Mucosa of stomach (tissue), 1 donor: ENCODE data around the gene KRT23.

Experiments
- H3K27me3 ChIP-seq: one replicate; pipeline ENCODE4 v1.7.0; 2013; ENCODE audit warnings: mild to moderate bottlenecking, low read length; ENCODE audit not compliant: control insufficient read depth, insufficient read depth
- H3K36me3 ChIP-seq: one replicate; pipeline ENCODE4 v1.7.0; 2013; ENCODE audit warnings: low read length; ENCODE audit not compliant: control insufficient read depth, insufficient read depth
- H3K4me1 ChIP-seq: one replicate; pipeline ENCODE4 v1.7.0; 2013; ENCODE audit warnings: mild to moderate bottlenecking, low read length; ENCODE audit not compliant: control insufficient read depth, insufficient read depth
- H3K4me3 ChIP-seq: one replicate; pipeline ENCODE4 v1.7.0; 2013; ENCODE audit warnings: low read length
- H3K9ac ChIP-seq: one replicate; pipeline ENCODE4 v1.7.0; 2013; ENCODE audit warnings: mild to moderate bottlenecking, low read length, moderate library complexity
- H3K9me3 ChIP-seq: one replicate; pipeline ENCODE4 v1.7.0; 2013; ENCODE audit warnings: mild to moderate bottlenecking, low read length, moderate library complexity; ENCODE audit not compliant: control insufficient read depth
- donor health status: Pancreatic carcinoma.

Gene KRT23

GRCh38 chr17:40962059-40962561, 24.7 kb upstream of the KRT23 start:
- Histone ChIP-seq H3K9ac (no peak overlapping the region), H3K4me1 (peaks cover 6% of the 10 kb centered on the region), H3K4me3 (no peak overlapping the region), H3K27me3 (no peaks in the 10 kb centered on the region), H3K9me3 (no peaks in the 10 kb centered on the region), H3K36me3 (no peaks in the 10 kb centered on the region)

DNA sequence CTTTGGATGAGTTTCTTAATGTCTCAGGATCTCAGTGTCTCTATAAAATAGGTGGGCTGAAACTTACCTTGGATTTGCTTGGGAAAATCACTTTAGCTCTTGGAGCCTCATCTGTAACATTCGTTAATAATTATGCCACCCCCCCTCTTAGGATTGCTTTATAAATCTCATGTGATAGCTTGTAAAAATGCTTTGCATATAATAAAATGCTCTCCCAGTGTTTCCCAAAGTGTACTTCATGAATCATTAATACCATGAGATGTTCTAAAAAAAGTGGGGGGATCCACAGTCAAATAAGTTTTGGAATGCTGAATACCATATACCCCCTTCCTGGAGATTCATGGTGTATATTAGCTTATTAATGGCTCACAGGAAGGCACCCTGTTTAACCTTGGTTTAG, 24.1 kb upstream of the KRT23 start:
- H3K27me3 ChIP-seq: no peaks in the 10 kb centered on the region
- no peak overlapping the region for H3K4me3 ChIP-seq
- H3K36me3 ChIP-seq: no peaks in the 10 kb centered on the region
- H3K4me1 ChIP-seq: peaks cover 7% of the 10 kb centered on the region
- H3K9ac ChIP-seq: no peak overlapping the region
- H3K9me3 ChIP-seq: no peaks in the 10 kb centered on the region

DNA sequence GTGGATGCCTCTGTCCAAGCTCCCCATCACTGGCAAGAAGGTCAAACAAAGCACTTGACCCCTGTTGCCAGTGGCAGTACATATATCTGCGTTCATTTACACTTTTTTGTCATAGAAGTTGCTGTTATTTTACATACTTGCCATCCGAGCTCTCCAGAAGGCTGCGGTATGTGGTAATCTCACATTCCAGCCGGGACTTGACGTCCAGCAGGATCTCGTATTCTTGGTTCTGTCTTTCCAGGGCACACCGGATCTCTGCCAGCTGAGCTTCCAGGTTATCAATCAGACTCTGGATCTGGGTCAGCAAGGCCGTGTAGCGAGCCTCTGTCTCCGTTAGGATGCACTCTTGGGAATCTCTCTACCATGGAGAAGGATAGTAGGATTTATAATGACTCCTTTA, 22.7 kb upstream of the KRT23 start:
- Histone ChIP-seq H3K36me3 (no peaks in the 10 kb centered on the region), H3K4me3 (no peak overlapping the region), H3K4me1 (peaks cover 13% of the 10 kb centered on the region), H3K27me3 (no peaks in the 10 kb centered on the region), H3K9me3 (no peaks in the 10 kb centered on the region), H3K9ac (no peak overlapping the region)

DNA sequence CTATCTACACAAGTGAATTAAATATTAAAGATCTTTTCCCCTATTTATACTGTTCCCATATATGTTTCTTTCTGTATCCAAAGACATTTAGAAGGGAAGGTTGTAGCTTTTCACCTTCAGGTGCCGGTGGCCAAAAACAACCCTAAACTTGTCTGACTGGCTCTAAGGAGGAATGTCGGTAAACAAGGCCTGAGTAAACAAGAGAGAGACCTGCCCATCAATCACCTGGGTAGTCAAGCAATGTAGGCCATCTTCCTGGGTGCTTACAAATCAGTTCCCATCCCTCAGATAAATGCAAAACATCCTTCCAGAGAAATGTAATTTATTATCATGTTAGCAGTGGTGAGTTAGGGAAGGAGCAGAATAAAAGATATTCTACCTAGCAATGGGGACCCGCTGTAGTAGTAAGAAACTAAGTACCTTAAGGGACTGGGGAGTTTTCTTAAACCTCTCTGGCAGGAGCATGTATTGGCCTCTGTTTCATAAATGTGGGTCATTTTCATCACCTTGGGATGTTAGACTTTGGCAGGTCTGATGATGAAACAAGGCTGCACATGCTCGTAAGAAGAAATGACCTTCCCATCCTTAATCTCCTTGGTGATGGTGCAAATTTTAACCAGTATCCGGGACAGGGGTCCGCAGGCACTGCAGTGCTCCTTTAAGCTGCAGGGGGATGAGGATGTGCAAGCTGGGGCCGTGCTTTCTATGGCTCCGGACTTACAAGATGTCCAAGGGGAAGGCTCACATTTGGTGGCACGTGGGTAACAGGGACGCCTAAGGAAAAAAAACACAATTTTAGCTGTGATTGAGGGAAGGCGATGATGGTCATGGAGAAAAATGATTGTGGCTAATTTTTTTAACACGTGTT, 20.9 kb upstream of the KRT23 start:
- Histone ChIP-seq H3K27me3 (no peaks in the 10 kb centered on the region), H3K9me3 (no peaks in the 10 kb centered on the region), H3K9ac (no peak overlapping the region), H3K36me3 (no peaks in the 10 kb centered on the region), H3K4me3 (no peak overlapping the region), H3K4me1 (peaks cover 13% of the 10 kb centered on the region)

DNA sequence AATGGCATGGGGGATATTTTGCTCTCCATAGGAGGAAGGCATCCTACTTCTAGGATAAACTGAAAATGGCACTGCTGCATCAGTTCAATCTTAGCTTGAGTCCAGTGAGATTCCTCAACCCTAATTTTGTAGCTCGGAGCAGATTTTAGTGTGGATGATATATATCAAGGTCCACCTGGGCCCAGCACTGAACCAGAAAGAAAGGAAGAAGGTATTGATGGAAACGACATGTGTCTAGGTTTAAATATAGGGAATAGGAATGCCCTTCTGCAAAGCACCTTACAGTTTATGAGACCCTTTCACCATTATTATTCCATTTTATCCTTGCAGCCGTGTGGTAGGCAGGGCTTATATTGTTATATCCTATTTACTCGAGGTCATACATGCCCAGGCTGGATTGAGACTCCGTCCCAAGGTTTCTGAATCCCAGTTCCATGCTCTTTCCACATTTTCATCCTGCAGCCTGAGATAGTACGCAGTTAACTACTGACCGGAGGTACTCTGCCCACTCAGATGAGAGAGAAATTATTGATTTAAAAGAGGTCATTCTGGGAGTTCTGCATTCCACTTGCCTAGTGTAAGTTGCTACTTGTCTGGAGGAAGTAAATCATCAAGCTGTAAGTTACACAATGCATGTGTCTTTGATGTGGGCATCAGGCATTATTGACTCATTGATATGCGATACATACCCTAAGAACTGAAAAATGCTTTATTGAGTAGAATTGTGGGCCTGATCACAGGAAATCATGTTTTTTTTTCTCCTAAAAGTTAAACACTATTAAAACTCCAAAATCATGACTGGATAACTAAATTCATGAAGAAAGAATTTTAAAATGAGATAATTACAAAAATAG, 19.2 kb upstream of the KRT23 start:
- no peaks in the 10 kb centered on the region for H3K27me3 ChIP-seq
- H3K4me1 ChIP-seq: peaks cover 13% of the 10 kb centered on the region
- no peak overlapping the region for H3K9ac ChIP-seq
- no peaks in the 10 kb centered on the region for H3K36me3 ChIP-seq
- no peaks in the 10 kb centered on the region for H3K9me3 ChIP-seq
- no peak overlapping the region for H3K4me3 ChIP-seq

GRCh38 chr17:40953881-40954280, 16.4 kb upstream of the KRT23 start:
- no peaks in the 10 kb centered on the region for H3K9me3 ChIP-seq
- no peaks in the 10 kb centered on the region for H3K27me3 ChIP-seq
- no peak overlapping the region for H3K4me3 ChIP-seq
- no peak overlapping the region for H3K9ac ChIP-seq
- no peaks in the 10 kb centered on the region for H3K36me3 ChIP-seq
- peaks cover 16% of the 10 kb centered on the region for H3K4me1 ChIP-seq

- Histone ChIP-seq H3K4me1 (peaks cover 10% of the 10 kb centered on the region), H3K27me3 (no peaks in the 10 kb centered on the region), H3K9ac (no peak overlapping the region), H3K4me3 (no peak overlapping the region), H3K9me3 (no peaks in the 10 kb centered on the region), H3K36me3 (no peaks in the 10 kb centered on the region)
These were observed 15.2 kb upstream of the KRT23 start for GRCh38 chr17:40952661-40953060.

DNA sequence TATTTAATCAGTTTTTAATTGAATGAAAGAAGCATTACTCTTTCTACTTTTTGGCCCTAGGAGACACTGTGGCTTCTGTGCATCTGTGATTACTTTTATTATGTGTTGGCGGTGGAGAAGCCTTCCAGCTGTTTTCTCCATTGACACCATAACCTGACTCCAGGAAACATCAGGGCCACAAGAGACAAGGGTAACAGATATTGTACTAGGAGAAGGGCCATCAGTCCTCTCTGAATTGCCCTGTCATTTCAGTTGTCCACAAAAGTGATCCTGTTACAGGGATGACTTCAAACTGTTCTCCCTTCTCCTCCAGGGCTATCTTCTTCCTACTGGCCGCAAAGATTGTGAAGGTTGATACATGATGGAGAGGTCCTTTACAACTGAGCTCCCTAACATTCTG, 14.7 kb upstream of the KRT23 start:
- H3K4me3 ChIP-seq: no peak overlapping the region
- H3K4me1 ChIP-seq: peaks cover 10% of the 10 kb centered on the region
- no peaks in the 10 kb centered on the region for H3K9me3 ChIP-seq
- no peaks in the 10 kb centered on the region for H3K27me3 ChIP-seq
- H3K9ac ChIP-seq: no peak overlapping the region
- no peaks in the 10 kb centered on the region for H3K36me3 ChIP-seq

- Histone ChIP-seq H3K36me3 (no peaks in the 10 kb centered on the region), H3K27me3 (no peaks in the 10 kb centered on the region), H3K9me3 (no peaks in the 10 kb centered on the region), H3K4me1 (peaks cover 4% of the 10 kb centered on the region), H3K9ac (no peak overlapping the region), H3K4me3 (no peak overlapping the region)
These were observed 13.7 kb upstream of the KRT23 start for GRCh38 chr17:40951011-40951622.

GRCh38 chr17:40950176-40950575, 12.7 kb upstream of the KRT23 start:
- H3K4me3 ChIP-seq: no peak overlapping the region
- H3K36me3 ChIP-seq: no peaks in the 10 kb centered on the region
- no peaks in the 10 kb centered on the region for H3K27me3 ChIP-seq
- peaks cover 3% of the 10 kb centered on the region for H3K4me1 ChIP-seq
- H3K9me3 ChIP-seq: no peaks in the 10 kb centered on the region
- no peak overlapping the region for H3K9ac ChIP-seq

DNA sequence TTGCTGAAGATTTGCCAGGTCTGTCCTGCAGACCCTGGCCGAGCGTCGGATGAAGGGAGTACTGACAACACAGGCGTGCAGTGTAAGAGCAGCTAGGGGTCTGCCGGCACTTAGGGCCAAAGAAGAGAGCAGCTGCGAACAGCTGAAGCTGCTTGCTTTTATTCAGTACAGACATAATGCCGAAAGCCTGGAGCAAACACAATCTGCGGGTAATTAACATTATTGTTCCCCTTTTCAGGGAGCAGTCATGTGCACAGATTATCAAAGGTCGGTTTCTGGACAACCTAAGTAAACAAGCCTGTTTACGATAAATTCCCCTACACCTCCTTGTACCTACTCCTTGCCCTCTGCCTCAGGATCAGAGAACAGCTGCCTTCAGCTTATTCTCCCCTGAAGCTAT, 12.0 kb upstream of the KRT23 start:
- Histone ChIP-seq H3K9me3 (no peaks in the 10 kb centered on the region), H3K9ac (no peak overlapping the region), H3K4me3 (no peak overlapping the region), H3K4me1 (peaks cover 3% of the 10 kb centered on the region), H3K27me3 (no peaks in the 10 kb centered on the region), H3K36me3 (no peaks in the 10 kb centered on the region)

- Histone ChIP-seq H3K27me3 (no peaks in the 10 kb centered on the region), H3K4me1 (peaks cover 3% of the 10 kb centered on the region), H3K36me3 (no peaks in the 10 kb centered on the region), H3K9me3 (no peaks in the 10 kb centered on the region), H3K4me3 (no peak overlapping the region), H3K9ac (no peak overlapping the region)
These were observed 10.5 kb upstream of the KRT23 start for GRCh38 chr17:40947929-40948328.
